ENCODE data around the gene SYT15.
"Not testable (repeated sequence)": the region's sequence is repeated elsewhere in the genome, so short reads cannot be mapped to it uniquely, and the experiment has no call there.

Gene SYT15

GRCh38 chr10:46597616-46598246 lies 18.8 kb downstream of the SYT15 start:
- H3K4me2 ChIP-seq (ENCODE audit: low read length); H3K9ac ChIP-seq (ENCODE audit: low read length); H3K27me3 ChIP-seq (ENCODE audit: insufficient read depth, low read length, poor library complexity); H3K79me2 ChIP-seq (ENCODE audit: control insufficient read depth, insufficient read depth, low read length); H2AK5ac ChIP-seq (ENCODE audit: low read length); H3K23ac ChIP-seq (ENCODE audit: low read length); H3K56ac ChIP-seq (ENCODE audit: low read length); H3K79me1 ChIP-seq (ENCODE audit: low read length); H3K18ac ChIP-seq (ENCODE audit: low read length); H2BK5ac ChIP-seq (ENCODE audit: low read length); H3K36me3 ChIP-seq (ENCODE audit: control insufficient read depth, insufficient read depth, low read length); H3K4me3 ChIP-seq (ENCODE audit: low read length); H4K5ac ChIP-seq (ENCODE audit: low read length); H3K27ac ChIP-seq (ENCODE audit: low read depth, low read length); H3K4ac ChIP-seq (ENCODE audit: low read depth, low read length); H3K4me1 ChIP-seq (ENCODE audit: control insufficient read depth, low read depth, low read length); H2BK120ac ChIP-seq (ENCODE audit: low read depth, low read length); H4K8ac ChIP-seq (ENCODE audit: low read depth, low read length); H2BK15ac ChIP-seq (replicated peaks; ENCODE audit: low read depth): not testable (repeated sequence)
- DNase-seq: peak; percentile 18
- WGBS (ENCODE audit: extremely low coverage, insufficient coverage, low lambda C conversion rate): no CpG with 5 or more reads among the region's 44 CpGs

GRCh38 chr10:46600516-46600915 lies 21.6 kb downstream of the SYT15 start:
- H2AK5ac ChIP-seq (ENCODE audit: low read length); H3K27ac ChIP-seq (ENCODE audit: low read depth, low read length); H4K5ac ChIP-seq (ENCODE audit: low read length); H3K56ac ChIP-seq (ENCODE audit: low read length); H3K79me1 ChIP-seq (ENCODE audit: low read length); H3K79me2 ChIP-seq (ENCODE audit: control insufficient read depth, insufficient read depth, low read length); H3K4me3 ChIP-seq (ENCODE audit: low read length); H3K23ac ChIP-seq (ENCODE audit: low read length); H2BK15ac ChIP-seq (replicated peaks; ENCODE audit: low read depth); H3K36me3 ChIP-seq (ENCODE audit: control insufficient read depth, insufficient read depth, low read length); H2BK5ac ChIP-seq (ENCODE audit: low read length); H3K4me1 ChIP-seq (ENCODE audit: control insufficient read depth, low read depth, low read length); H3K27me3 ChIP-seq (ENCODE audit: insufficient read depth, low read length, poor library complexity); H3K4me2 ChIP-seq (ENCODE audit: low read length); H3K9ac ChIP-seq (ENCODE audit: low read length); DNase-seq; H3K18ac ChIP-seq (ENCODE audit: low read length); H3K4ac ChIP-seq (ENCODE audit: low read depth, low read length); H2BK120ac ChIP-seq (ENCODE audit: low read depth, low read length); H4K8ac ChIP-seq (ENCODE audit: low read depth, low read length): not testable (repeated sequence)
- no CpG with 5 or more reads among the region's 1 CpG for WGBS (ENCODE audit: extremely low coverage, insufficient coverage, low lambda C conversion rate)

- H3K36me3 ChIP-seq (ENCODE audit: control insufficient read depth, insufficient read depth, low read length); H2BK120ac ChIP-seq (ENCODE audit: low read depth, low read length); H3K9ac ChIP-seq (ENCODE audit: low read length); H3K4ac ChIP-seq (ENCODE audit: low read depth, low read length); H2BK5ac ChIP-seq (ENCODE audit: low read length); H3K4me1 ChIP-seq (ENCODE audit: control insufficient read depth, low read depth, low read length); H3K23ac ChIP-seq (ENCODE audit: low read length); H3K27me3 ChIP-seq (ENCODE audit: insufficient read depth, low read length, poor library complexity); H3K18ac ChIP-seq (ENCODE audit: low read length); H3K56ac ChIP-seq (ENCODE audit: low read length); H2BK15ac ChIP-seq (replicated peaks; ENCODE audit: low read depth); H3K79me2 ChIP-seq (ENCODE audit: control insufficient read depth, insufficient read depth, low read length); H3K4me2 ChIP-seq (ENCODE audit: low read length); H3K4me3 ChIP-seq (ENCODE audit: low read length); H3K27ac ChIP-seq (ENCODE audit: low read depth, low read length); H3K79me1 ChIP-seq (ENCODE audit: low read length); DNase-seq; H4K5ac ChIP-seq (ENCODE audit: low read length); H2AK5ac ChIP-seq (ENCODE audit: low read length); H4K8ac ChIP-seq (ENCODE audit: low read depth, low read length): not testable (repeated sequence)
- no CpG with 5 or more reads among the region's 6 CpGs for WGBS (ENCODE audit: extremely low coverage, insufficient coverage, low lambda C conversion rate)
Measured at GRCh38 chr10:46615540-46615939, 36.6 kb downstream of the SYT15 start.

- not testable (repeated sequence) for H3K4me1 ChIP-seq (ENCODE audit: control insufficient read depth, low read depth, low read length); H2BK5ac ChIP-seq (ENCODE audit: low read length); H3K4ac ChIP-seq (ENCODE audit: low read depth, low read length); DNase-seq; H3K23ac ChIP-seq (ENCODE audit: low read length); H4K8ac ChIP-seq (ENCODE audit: low read depth, low read length); H3K36me3 ChIP-seq (ENCODE audit: control insufficient read depth, insufficient read depth, low read length); H3K27me3 ChIP-seq (ENCODE audit: insufficient read depth, low read length, poor library complexity); H3K4me3 ChIP-seq (ENCODE audit: low read length); H2BK15ac ChIP-seq (replicated peaks; ENCODE audit: low read depth); H3K27ac ChIP-seq (ENCODE audit: low read depth, low read length); H3K4me2 ChIP-seq (ENCODE audit: low read length); H3K79me2 ChIP-seq (ENCODE audit: control insufficient read depth, insufficient read depth, low read length); H3K9ac ChIP-seq (ENCODE audit: low read length); H2AK5ac ChIP-seq (ENCODE audit: low read length); H3K79me1 ChIP-seq (ENCODE audit: low read length); H2BK120ac ChIP-seq (ENCODE audit: low read depth, low read length); H3K18ac ChIP-seq (ENCODE audit: low read length); H3K56ac ChIP-seq (ENCODE audit: low read length); H4K5ac ChIP-seq (ENCODE audit: low read length)
- no CpG with 5 or more reads among the region's 3 CpGs for WGBS (ENCODE audit: extremely low coverage, insufficient coverage, low lambda C conversion rate)
Measured at GRCh38 chr10:46616227-46616626, 37.3 kb downstream of the SYT15 start.

GRCh38 chr10:46617134-46617533 lies 38.2 kb downstream of the SYT15 start:
- H3K23ac ChIP-seq (ENCODE audit: low read length); DNase-seq; H3K4me2 ChIP-seq (ENCODE audit: low read length); H3K79me2 ChIP-seq (ENCODE audit: control insufficient read depth, insufficient read depth, low read length); H2AK5ac ChIP-seq (ENCODE audit: low read length); H2BK15ac ChIP-seq (replicated peaks; ENCODE audit: low read depth); H3K79me1 ChIP-seq (ENCODE audit: low read length); H4K8ac ChIP-seq (ENCODE audit: low read depth, low read length); H3K56ac ChIP-seq (ENCODE audit: low read length); H2BK5ac ChIP-seq (ENCODE audit: low read length); H3K27me3 ChIP-seq (ENCODE audit: insufficient read depth, low read length, poor library complexity); H3K4me3 ChIP-seq (ENCODE audit: low read length); H3K9ac ChIP-seq (ENCODE audit: low read length); H2BK120ac ChIP-seq (ENCODE audit: low read depth, low read length); H3K4me1 ChIP-seq (ENCODE audit: control insufficient read depth, low read depth, low read length); H3K27ac ChIP-seq (ENCODE audit: low read depth, low read length); H3K36me3 ChIP-seq (ENCODE audit: control insufficient read depth, insufficient read depth, low read length); H3K4ac ChIP-seq (ENCODE audit: low read depth, low read length); H4K5ac ChIP-seq (ENCODE audit: low read length); H3K18ac ChIP-seq (ENCODE audit: low read length): not testable (repeated sequence)
- no CpG with 5 or more reads among the region's 4 CpGs for WGBS (ENCODE audit: extremely low coverage, insufficient coverage, low lambda C conversion rate)

GRCh38 chr10:46617913-46618312 lies 39.0 kb downstream of the SYT15 start:
- H3K4me3 ChIP-seq (ENCODE audit: low read length); H3K56ac ChIP-seq (ENCODE audit: low read length); H3K23ac ChIP-seq (ENCODE audit: low read length); H2BK120ac ChIP-seq (ENCODE audit: low read depth, low read length); H3K36me3 ChIP-seq (ENCODE audit: control insufficient read depth, insufficient read depth, low read length); H3K79me2 ChIP-seq (ENCODE audit: control insufficient read depth, insufficient read depth, low read length); H4K5ac ChIP-seq (ENCODE audit: low read length); H3K9ac ChIP-seq (ENCODE audit: low read length); DNase-seq; H2BK5ac ChIP-seq (ENCODE audit: low read length); H3K27me3 ChIP-seq (ENCODE audit: insufficient read depth, low read length, poor library complexity); H3K4me1 ChIP-seq (ENCODE audit: control insufficient read depth, low read depth, low read length); H4K8ac ChIP-seq (ENCODE audit: low read depth, low read length); H2BK15ac ChIP-seq (replicated peaks; ENCODE audit: low read depth); H3K18ac ChIP-seq (ENCODE audit: low read length); H3K4me2 ChIP-seq (ENCODE audit: low read length); H3K4ac ChIP-seq (ENCODE audit: low read depth, low read length); H3K27ac ChIP-seq (ENCODE audit: low read depth, low read length); H2AK5ac ChIP-seq (ENCODE audit: low read length); H3K79me1 ChIP-seq (ENCODE audit: low read length): not testable (repeated sequence)
- no CpG with 5 or more reads among the region's 3 CpGs for WGBS (ENCODE audit: extremely low coverage, insufficient coverage, low lambda C conversion rate)
